ENCODE measurements around the gene NAAA.

DNA sequence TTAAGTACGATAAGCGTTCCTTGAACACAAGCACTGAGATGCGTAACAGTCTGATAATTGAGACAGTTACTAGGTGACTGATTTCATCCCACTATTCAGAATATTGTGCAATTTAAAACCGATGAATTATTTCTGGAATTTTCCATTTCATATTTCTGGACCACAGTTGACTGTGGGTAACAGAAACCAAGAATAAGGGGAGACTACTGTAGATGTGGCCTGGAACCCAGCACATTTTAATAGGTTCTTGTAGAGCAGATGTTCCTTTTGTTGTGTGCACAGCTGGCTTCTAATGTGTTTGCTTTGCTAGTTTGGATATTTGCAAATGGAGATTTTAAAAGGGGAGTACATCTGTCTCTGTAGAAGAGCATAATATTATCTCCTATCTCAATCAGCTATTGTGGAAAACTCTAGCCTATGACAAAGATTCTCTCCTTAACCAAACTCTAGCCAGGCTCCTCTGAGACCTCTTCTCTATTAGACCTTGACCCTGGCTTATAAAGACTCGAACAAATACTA, 16.4 kb downstream of the NAAA start:
- TF ChIP-seq POLR2A (IDR thresholded peaks at IDR 0.05) = no peak
- TF ChIP-seq, protein P1, sequence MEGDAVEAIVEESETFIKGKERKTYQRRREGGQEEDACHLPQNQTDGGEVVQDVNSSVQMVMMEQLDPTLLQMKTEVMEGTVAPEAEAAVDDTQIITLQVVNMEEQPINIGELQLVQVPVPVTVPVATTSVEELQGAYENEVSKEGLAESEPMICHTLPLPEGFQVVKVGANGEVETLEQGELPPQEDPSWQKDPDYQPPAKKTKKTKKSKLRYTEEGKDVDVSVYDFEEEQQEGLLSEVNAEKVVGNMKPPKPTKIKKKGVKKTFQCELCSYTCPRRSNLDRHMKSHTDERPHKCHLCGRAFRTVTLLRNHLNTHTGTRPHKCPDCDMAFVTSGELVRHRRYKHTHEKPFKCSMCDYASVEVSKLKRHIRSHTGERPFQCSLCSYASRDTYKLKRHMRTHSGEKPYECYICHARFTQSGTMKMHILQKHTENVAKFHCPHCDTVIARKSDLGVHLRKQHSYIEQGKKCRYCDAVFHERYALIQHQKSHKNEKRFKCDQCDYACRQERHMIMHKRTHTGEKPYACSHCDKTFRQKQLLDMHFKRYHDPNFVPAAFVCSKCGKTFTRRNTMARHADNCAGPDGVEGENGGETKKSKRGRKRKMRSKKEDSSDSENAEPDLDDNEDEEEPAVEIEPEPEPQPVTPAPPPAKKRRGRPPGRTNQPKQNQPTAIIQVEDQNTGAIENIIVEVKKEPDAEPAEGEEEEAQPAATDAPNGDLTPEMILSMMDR (IDR thresholded peaks at IDR 0.05) = no peak

Measured in right lobe of liver (tissue), 4 donors.